ENCODE data around the gene TTC21A.

- TF ChIP-seq REST (IDR thresholded peaks at IDR 0.05; ENCODE audit: low read depth) (no peak), TAF1 (IDR thresholded peaks at IDR 0.05; ENCODE audit: low read depth) (no peak), CEBPB (IDR thresholded peaks at IDR 0.05) (no peak), NFIC (IDR thresholded peaks at IDR 0.05) (no peak), RAD21 (IDR thresholded peaks at IDR 0.05; ENCODE audit: low read depth) (no peak), EP300 (IDR thresholded peaks at IDR 0.05; ENCODE audit: borderline replicate concordance) (no peak), YY1 (IDR thresholded peaks at IDR 0.05; ENCODE audit: low read depth) (no peak), EGR1 (IDR thresholded peaks at IDR 0.05) (no peak), CREB1 (IDR thresholded peaks at IDR 0.05; ENCODE audit: low read depth) (no peak), ZBTB7A (IDR thresholded peaks at IDR 0.05; ENCODE audit: low read depth) (no peak), FOXM1 (IDR thresholded peaks at IDR 0.05; ENCODE audit: borderline replicate concordance, low read depth) (no peak), TCF12 (IDR thresholded peaks at IDR 0.05; ENCODE audit: low read depth) (no peak)
- TF ChIP-seq, protein P1, sequence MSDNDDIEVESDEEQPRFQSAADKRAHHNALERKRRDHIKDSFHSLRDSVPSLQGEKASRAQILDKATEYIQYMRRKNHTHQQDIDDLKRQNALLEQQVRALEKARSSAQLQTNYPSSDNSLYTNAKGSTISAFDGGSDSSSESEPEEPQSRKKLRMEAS (IDR thresholded peaks at IDR 0.05) = no peak
- TF ChIP-seq, protein P2, sequence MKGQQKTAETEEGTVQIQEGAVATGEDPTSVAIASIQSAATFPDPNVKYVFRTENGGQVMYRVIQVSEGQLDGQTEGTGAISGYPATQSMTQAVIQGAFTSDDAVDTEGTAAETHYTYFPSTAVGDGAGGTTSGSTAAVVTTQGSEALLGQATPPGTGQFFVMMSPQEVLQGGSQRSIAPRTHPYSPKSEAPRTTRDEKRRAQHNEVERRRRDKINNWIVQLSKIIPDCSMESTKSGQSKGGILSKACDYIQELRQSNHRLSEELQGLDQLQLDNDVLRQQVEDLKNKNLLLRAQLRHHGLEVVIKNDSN (IDR thresholded peaks at IDR 0.05) = no peak
These were observed 40.2 kb upstream of the TTC21A start for GRCh38 chr3:39067286-39067685.
